Liver (tissue), 3 donors: ENCODE measurements around the gene TAS2R1.

ENCODE experiments used
- CTCF ChIP-seq: fragments of 150-350 bp; IDR thresholded peaks from 2 replicates; pipeline ENCODE4 v1.5.1; 2017; ENCODE audit warnings: improper control_type of control experiment, low read depth, low read length; ENCODE audit not compliant: missing input control
- EGR1 ChIP-seq, 2 donors: IDR thresholded peaks; 2 replicates each; pipeline ENCODE4 v1.6.1; 2016 to 2018; ENCODE audit warnings: antibody characterized with exemption in 2 of 2, low read depth in 2 of 2
- HNF4A ChIP-seq, 2 donors: conservative IDR thresholded peaks; 2 replicates each; pipeline ENCODE4 v1.6.1; 2016; ENCODE audit warnings: antibody characterized with exemption in 2 of 2, mild to moderate bottlenecking in 2 of 2
- MAX ChIP-seq: IDR thresholded peaks from 2 replicates; pipeline ENCODE4 v1.6.1; 2016; ENCODE audit warnings: antibody characterized with exemption
- RAD21 ChIP-seq, 2 donors: IDR thresholded peaks; 2 replicates each; pipeline ENCODE4 v1.6.1; 2016; ENCODE audit warnings: antibody characterized with exemption in 2 of 2, mild to moderate bottlenecking in 2 of 2
- RXRA ChIP-seq, 2 donors: IDR thresholded peaks; 2 replicates each; pipeline ENCODE4 v1.6.1; 2017 to 2018; ENCODE audit warnings: antibody characterized with exemption in 2 of 2, mild to moderate bottlenecking in 1 of 2
- SP1 ChIP-seq: IDR thresholded peaks from 2 replicates; pipeline ENCODE4 v1.6.1; 2018; ENCODE audit warnings: antibody characterized with exemption, mild to moderate bottlenecking
- YY1 ChIP-seq: IDR thresholded peaks from 2 replicates; pipeline ENCODE4 v1.6.1; 2016; ENCODE audit warnings: antibody characterized with exemption, mild to moderate bottlenecking
- ZBTB33 ChIP-seq: IDR thresholded peaks from 2 replicates; pipeline ENCODE4 v1.6.1; 2016; ENCODE audit warnings: antibody characterized with exemption
- donor health status: healthy.
- donor health status: healthy.

GRCh38 chr5:9663891-9664290, 33.7 kb upstream of the TAS2R1 start:
- TF ChIP-seq CTCF, result no peak
- TF ChIP-seq RAD21 (IDR thresholded peaks at IDR 0.05), result no peak
- no peak for TF ChIP-seq MAX
- TF ChIP-seq ZBTB33, result no peak
- no peak for TF ChIP-seq RXRA (IDR thresholded peaks at IDR 0.05)
- no peak for TF ChIP-seq SP1
- TF ChIP-seq HNF4A (conservative IDR thresholded peaks at IDR 0.05), result no peak
- TF ChIP-seq YY1, result no peak
- TF ChIP-seq EGR1 (IDR thresholded peaks at IDR 0.05; ENCODE audit: low read depth in 2 of 2), result no peak
